Measurements from ENCODE around the gene PSME3. TPM values are rescaled to one million over a fixed set of nuclear protein-coding genes. Genes with fewer than 3 reads are reported as not detected.
A peak's percentile ranks its signal among the peaks of the same experiment; 100 is the strongest.

PSME3 gene
- total and polyA plus RNA-seq, 9 of the 15 experiments (the other 6 are each of a cell fraction or from before 2014, with no cell fraction given) = 31.2 to 275 (median 141) TPM

DNA sequence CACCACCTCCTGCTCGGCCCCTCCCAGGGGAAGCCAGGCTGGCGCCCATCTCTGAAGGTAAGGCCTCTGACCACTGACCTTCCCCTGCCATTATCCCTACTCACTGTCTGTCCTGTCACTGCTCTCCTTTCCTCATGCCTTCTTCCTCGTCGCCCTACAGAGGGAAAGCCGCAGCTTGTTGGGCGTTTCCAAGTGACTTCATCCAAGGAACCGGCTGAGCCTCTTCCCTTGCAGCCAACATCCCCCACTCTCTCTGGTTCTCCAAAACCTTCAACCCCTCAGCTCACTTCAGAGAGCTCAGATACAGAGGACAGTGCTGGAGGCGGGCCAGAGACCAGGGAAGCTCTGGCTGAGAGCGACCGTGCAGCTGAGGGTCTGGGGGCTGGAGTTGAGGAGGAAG, 37.7 kb upstream of the PSME3 start (continued):
- TF ChIP-seq, protein P1, sequence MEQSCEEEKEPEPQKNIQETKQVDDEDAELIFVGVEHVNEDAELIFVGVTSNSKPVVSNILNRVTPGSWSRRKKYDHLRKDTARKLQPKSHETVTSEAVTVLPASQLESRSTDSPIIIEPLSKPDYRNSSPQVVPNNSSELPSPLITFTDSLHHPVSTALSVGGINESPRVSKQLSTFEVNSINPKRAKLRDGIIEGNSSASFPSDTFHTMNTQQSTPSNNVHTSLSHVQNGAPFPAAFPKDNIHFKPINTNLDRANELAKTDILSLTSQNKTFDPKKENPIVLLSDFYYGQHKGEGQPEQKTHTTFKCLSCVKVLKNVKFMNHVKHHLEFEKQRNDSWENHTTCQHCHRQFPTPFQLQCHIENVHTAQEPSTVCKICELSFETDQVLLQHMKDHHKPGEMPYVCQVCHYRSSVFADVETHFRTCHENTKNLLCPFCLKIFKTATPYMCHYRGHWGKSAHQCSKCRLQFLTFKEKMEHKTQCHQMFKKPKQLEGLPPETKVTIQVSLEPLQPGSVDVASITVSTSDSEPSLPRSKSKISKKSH (CRISPR knock-in tag; IDR thresholded peaks at IDR 0.05) = no peak
- no peak for TF ChIP-seq ETV1 (tag; conservative IDR thresholded peaks at IDR 0.05; ENCODE audit: low read depth)
- TF ChIP-seq, protein P2, sequence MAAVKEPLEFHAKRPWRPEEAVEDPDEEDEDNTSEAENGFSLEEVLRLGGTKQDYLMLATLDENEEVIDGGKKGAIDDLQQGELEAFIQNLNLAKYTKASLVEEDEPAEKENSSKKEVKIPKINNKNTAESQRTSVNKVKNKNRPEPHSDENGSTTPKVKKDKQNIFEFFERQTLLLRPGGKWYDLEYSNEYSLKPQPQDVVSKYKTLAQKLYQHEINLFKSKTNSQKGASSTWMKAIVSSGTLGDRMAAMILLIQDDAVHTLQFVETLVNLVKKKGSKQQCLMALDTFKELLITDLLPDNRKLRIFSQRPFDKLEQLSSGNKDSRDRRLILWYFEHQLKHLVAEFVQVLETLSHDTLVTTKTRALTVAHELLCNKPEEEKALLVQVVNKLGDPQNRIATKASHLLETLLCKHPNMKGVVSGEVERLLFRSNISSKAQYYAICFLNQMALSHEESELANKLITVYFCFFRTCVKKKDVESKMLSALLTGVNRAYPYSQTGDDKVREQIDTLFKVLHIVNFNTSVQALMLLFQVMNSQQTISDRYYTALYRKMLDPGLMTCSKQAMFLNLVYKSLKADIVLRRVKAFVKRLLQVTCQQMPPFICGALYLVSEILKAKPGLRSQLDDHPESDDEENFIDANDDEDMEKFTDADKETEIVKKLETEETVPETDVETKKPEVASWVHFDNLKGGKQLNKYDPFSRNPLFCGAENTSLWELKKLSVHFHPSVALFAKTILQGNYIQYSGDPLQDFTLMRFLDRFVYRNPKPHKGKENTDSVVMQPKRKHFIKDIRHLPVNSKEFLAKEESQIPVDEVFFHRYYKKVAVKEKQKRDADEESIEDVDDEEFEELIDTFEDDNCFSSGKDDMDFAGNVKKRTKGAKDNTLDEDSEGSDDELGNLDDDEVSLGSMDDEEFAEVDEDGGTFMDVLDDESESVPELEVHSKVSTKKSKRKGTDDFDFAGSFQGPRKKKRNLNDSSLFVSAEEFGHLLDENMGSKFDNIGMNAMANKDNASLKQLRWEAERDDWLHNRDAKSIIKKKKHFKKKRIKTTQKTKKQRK (IDR thresholded peaks at IDR 0.05; ENCODE audit: borderline replicate concordance, low read depth, low read length) = no peak

DNA sequence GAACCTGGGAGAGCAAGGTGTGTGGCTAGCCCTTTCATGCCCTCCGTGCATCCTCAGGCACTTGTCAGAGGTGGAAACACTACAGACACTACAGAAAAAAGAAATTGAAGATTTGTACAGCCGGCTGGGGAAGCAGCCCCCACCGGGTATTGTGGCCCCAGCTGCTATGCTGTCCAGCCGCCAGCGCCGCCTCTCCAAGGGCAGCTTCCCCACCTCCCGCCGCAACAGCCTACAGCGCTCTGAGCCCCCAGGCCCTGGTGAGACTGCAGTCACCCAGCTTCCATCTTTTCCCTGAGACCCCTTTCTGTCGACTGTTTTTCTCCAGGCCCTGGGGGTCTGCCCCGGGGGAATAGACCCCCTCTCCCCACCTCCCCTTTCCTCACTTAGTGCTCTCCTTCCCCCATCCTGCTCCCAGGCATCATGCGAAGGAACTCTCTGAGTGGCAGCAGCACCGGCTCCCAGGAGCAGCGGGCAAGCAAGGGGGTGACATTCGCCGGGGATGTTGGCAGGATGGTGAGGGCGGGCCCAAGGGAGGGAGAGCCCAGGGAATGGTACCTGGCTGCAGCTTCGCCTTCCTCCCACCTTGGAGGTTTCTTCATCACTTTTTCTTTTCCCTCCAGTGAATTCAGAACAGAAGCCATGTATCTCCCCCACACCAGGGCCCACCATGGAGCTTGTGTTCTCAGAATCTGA, 37.0 kb upstream of the PSME3 start:
- Histone ChIP-seq H4K20me1 (replicated peaks; ENCODE audit: control insufficient read depth, insufficient read depth, low read length) (no peaks in the 10 kb centered on the region), H3K36me3 (ENCODE audit: control insufficient read depth, insufficient read depth, low read length) (peaks cover 30% of the 10 kb centered on the region), H3K4me2 (ENCODE audit: insufficient read depth, low read length) (no peak overlapping the region), H3K27ac (ENCODE audit: extremely low read depth, low read depth, low read length) (no peak overlapping the region), H3K9ac (ENCODE audit: insufficient read depth in 1 of 2, low read depth in 2 of 2, low read length in 2 of 2) (peak overlapping the region in 1 of 2 experiments; percentile 59; a peak in 1 of 4 replicates), H3K27me3 (ENCODE audit: control insufficient read depth in 2 of 2, insufficient read depth in 2 of 2, low read length in 2 of 2) (no peaks in the 10 kb centered on the region), H3K4me1 (replicated peaks in 1 of 2; ENCODE audit: control insufficient read depth in 2 of 2, insufficient read depth in 2 of 2, low read length in 2 of 2) (peaks cover 14 to 36% of the 10 kb centered on the region in 2 experiments), H3K9me1 (ENCODE audit: control insufficient read depth, insufficient read depth, low read length) (no peaks in the 10 kb centered on the region), H2AFZ (ENCODE audit: low read depth, low read length) (no peak overlapping the region), H3K79me2 (ENCODE audit: control insufficient read depth, insufficient read depth, low read length) (peaks cover 17% of the 10 kb centered on the region), H3K9me3 (replicated peaks; ENCODE audit: control insufficient read depth, insufficient read depth, low read depth, low read length) (no peaks in the 10 kb centered on the region), H3K4me3 (no peak overlapping the region)
- intact Hi-C loops (cut with micrococcal nuclease) (no loop called here), in situ Hi-C loops (cut with MboI) (no loop called here)
- no peak for DNase-seq (ENCODE audit: extremely low read depth in 1 of 4, low spot score in 3 of 4)
- POLR2A ChIA-PET = interaction anchor here (0.9 to 6.4 kb wide), 5 partner anchors 9 to 226 kb away, joined by 3 to 47 read pairs (median 8); partner anchors contain the start of gene WNK4
- ATAC-seq = no peak
- BruUV-seq (replicated peaks) = TSS peak; percentile 52
- no peak for FAIRE-seq
- 85% methylated on average over 16 of the region's 18 CpGs for WGBS (ENCODE audit: insufficient coverage, low coverage, missing lambda C conversion rate)
- CTCF ChIA-PET (ENCODE audit: low intra/inter-chr PET ratio) = no interaction called here
- TF ChIP-seq POLR2AphosphoS5 (IDR thresholded peaks at IDR 0.05; ENCODE audit: control insufficient read depth, insufficient read depth, low read depth, low read length) (0 out of 2 replicates have a peak, but pooled peaks have one; percentile 9), ZNF778 (CRISPR knock-in tag; IDR thresholded peaks at IDR 0.05) (no peak), BRF1 (IDR thresholded peaks at IDR 0.05; ENCODE audit: borderline replicate concordance, extremely low read depth, insufficient read length) (no peak), RBM34 (IDR thresholded peaks at IDR 0.05; ENCODE audit: borderline replicate concordance, insufficient read depth, low read length) (no peak), NELFE (IDR thresholded peaks at IDR 0.05; ENCODE audit: insufficient read depth, insufficient read length) (no peak), POLR2G (IDR thresholded peaks at IDR 0.05; ENCODE audit: low read depth, low read length) (peak; percentile 44), ZNF324 (CRISPR knock-in tag; IDR thresholded peaks at IDR 0.05) (no peak)
- TF ChIP-seq, protein P3, sequence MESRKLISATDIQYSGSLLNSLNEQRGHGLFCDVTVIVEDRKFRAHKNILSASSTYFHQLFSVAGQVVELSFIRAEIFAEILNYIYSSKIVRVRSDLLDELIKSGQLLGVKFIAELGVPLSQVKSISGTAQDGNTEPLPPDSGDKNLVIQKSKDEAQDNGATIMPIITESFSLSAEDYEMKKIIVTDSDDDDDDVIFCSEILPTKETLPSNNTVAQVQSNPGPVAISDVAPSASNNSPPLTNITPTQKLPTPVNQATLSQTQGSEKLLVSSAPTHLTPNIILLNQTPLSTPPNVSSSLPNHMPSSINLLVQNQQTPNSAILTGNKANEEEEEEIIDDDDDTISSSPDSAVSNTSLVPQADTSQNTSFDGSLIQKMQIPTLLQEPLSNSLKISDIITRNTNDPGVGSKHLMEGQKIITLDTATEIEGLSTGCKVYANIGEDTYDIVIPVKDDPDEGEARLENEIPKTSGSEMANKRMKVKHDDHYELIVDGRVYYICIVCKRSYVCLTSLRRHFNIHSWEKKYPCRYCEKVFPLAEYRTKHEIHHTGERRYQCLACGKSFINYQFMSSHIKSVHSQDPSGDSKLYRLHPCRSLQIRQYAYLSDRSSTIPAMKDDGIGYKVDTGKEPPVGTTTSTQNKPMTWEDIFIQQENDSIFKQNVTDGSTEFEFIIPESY (CRISPR knock-in tag; IDR thresholded peaks at IDR 0.05) = peak; percentile 42; the same call in 1 of the 2 replicates

All from K562 (cell line).